Ectodermal cell (in vitro differentiated cells): ENCODE data around the gene ELOVL2.

Source experiments
- H3K27ac ChIP-seq: 2 replicates; pipeline ENCODE4 v1.7.0; 2013; ENCODE audit warnings: mild to moderate bottlenecking, low read depth, low read length; ENCODE audit not compliant: insufficient read depth, poor library complexity, severe bottlenecking
- H3K27me3 ChIP-seq: 2 replicates; pipeline ENCODE4 v1.7.0; 2013; ENCODE audit warnings: mild to moderate bottlenecking, low read length; ENCODE audit not compliant: insufficient read depth, control insufficient read depth, poor library complexity, severe bottlenecking
- H3K36me3 ChIP-seq: one replicate; pipeline ENCODE4 v1.7.0; 2013; ENCODE audit warnings: low read length; ENCODE audit not compliant: control insufficient read depth, insufficient read depth
- H3K4me1 ChIP-seq: one replicate; pipeline ENCODE4 v1.7.0; 2013; ENCODE audit warnings: low read length; ENCODE audit not compliant: control insufficient read depth, insufficient read depth
- H3K4me3 ChIP-seq: 2 replicates; pipeline ENCODE4 v1.7.0; 2013; ENCODE audit warnings: low read depth, low read length, control low read depth; ENCODE audit not compliant: insufficient read depth
- H3K9me3 ChIP-seq: 2 replicates; pipeline ENCODE4 v1.7.0; 2013; ENCODE audit warnings: mild to moderate bottlenecking, low read length, moderate library complexity; ENCODE audit not compliant: control insufficient read depth
- WGBS, 2 experiments: methylation state at CpG; one replicate each; pipeline ENCODE4 v1.1.7; 2013; ENCODE audit warnings: missing lambda C conversion rate in 2 of 2; 5-methylcytosine and 5-hydroxymethylcytosine counted together

The ELOVL2 gene

GRCh38 chr6:11058406-11058805 lies 14.3 kb upstream of the ELOVL2 start:
- no peaks in the 10 kb centered on the region for H3K4me1 ChIP-seq
- H3K9me3 ChIP-seq, result no peaks in the 10 kb centered on the region
- no peaks in the 10 kb centered on the region for H3K27me3 ChIP-seq
- 94% methylated on average over 5 of the region's 5 CpGs for WGBS, 2 experiments
- no peak overlapping the region for H3K4me3 ChIP-seq
- no peaks in the 10 kb centered on the region for H3K36me3 ChIP-seq
- H3K27ac ChIP-seq, result no peak overlapping the region

DNA sequence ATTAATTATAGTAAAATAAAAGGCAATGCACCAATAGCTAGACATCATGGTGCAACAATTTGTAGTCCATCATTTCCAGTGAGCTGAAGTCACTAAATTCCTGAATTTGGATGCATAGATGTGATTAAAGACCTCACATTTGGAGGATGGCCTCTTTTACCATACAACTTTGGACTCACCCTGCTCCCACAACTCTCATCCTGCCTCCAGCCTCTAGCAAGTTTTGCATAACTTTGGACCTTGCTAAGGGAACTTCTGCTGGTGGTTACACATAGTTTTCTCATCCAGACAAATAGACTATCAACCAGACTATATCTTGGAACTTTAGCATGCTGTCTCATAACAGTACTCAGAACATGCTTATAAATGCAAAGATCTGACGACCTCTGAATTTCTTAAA lies 12.8 kb upstream of the ELOVL2 start:
- Histone ChIP-seq H3K4me3 (no peak overlapping the region), H3K27ac (no peak overlapping the region), H3K36me3 (no peaks in the 10 kb centered on the region), H3K27me3 (no peaks in the 10 kb centered on the region), H3K9me3 (no peaks in the 10 kb centered on the region), H3K4me1 (no peaks in the 10 kb centered on the region)
- 67 to 73% methylated on average over 1 of the region's 1 CpG for WGBS, 2 experiments

DNA sequence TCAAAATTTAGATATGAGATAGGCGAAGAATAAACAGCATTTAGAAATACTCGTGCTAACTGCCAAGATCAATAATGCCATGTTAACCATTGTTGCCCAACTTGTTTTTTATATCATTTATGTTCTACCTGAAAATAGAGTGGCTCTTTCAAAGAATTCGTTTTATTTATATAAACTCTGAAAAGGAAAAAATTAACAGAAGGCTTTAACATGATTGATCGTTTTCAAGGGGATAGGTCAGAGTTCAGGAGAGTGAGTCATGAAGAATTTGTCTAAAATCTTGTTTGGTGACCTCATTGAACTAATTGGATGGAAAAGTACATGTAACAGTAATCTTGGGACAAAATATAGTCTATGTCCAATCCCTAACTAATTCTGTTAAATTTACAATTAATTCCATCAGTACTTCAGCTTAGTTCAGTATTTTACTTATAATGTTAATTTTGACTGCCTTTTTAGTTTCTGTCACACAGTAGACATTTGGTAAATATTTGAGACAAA lies 11.1 kb upstream of the ELOVL2 start:
- Histone ChIP-seq H3K4me1 (no peaks in the 10 kb centered on the region), H3K4me3 (no peak overlapping the region)
- 83 to 97% methylated on average over 3 to 4 of the region's 4 CpGs for WGBS, 2 experiments

DNA sequence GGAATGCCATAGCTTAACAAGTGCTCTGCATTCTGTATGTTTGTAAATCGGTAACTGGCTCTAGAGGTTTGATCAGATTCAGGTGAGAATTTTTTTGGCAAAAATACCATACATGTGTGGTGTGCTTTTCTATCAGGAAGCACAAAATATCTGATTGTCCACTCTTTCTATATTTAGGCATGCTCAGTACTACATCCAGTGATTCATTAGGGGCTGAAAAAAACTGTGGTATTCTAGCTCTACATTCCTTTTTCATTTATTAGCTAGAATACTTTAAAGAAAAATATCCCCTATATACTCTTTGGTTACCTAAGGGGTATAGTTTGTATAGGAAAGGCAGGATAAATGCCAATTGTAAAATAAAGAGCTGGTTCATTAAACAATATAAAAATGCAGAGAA lies 10.6 kb upstream of the ELOVL2 start:
- WGBS, 2 experiments, result 93 to 94% methylated on average over 1 of the region's 1 CpG
- Histone ChIP-seq H3K9me3 (no peaks in the 10 kb centered on the region), H3K36me3 (no peaks in the 10 kb centered on the region), H3K27me3 (no peaks in the 10 kb centered on the region), H3K27ac (no peak overlapping the region), H3K4me3 (no peak overlapping the region), H3K4me1 (no peaks in the 10 kb centered on the region)

More for the DNA sequence above, 11.1 kb upstream of the ELOVL2 start:
- Histone ChIP-seq H3K27me3 (no peaks in the 10 kb centered on the region), H3K9me3 (no peaks in the 10 kb centered on the region), H3K36me3 (no peaks in the 10 kb centered on the region), H3K27ac (no peak overlapping the region)

DNA sequence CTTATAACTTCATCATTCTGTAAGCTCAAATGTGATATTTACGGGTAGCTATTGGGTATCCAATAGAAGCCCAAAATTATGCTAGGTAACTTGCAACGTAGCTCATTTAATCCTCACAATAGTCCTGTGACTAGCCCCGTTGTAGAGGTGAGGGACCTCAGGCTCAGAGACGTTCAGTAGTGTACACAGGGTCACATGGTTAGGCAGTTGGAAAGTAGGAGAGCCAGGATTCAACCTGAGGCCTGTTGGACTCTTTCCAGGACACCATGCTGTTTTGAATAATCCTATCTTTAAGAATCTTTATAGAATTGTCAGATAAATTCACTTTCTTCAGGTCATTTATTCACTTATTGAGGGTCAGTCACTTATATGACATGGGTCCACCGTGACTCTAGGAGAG lies 9.2 kb upstream of the ELOVL2 start:
- Histone ChIP-seq H3K27ac (no peak overlapping the region), H3K9me3 (no peaks in the 10 kb centered on the region), H3K36me3 (no peaks in the 10 kb centered on the region), H3K4me3 (no peak overlapping the region), H3K27me3 (no peaks in the 10 kb centered on the region), H3K4me1 (no peaks in the 10 kb centered on the region)
- 92 to 94% methylated on average over 5 of the region's 5 CpGs for WGBS, 2 experiments

DNA sequence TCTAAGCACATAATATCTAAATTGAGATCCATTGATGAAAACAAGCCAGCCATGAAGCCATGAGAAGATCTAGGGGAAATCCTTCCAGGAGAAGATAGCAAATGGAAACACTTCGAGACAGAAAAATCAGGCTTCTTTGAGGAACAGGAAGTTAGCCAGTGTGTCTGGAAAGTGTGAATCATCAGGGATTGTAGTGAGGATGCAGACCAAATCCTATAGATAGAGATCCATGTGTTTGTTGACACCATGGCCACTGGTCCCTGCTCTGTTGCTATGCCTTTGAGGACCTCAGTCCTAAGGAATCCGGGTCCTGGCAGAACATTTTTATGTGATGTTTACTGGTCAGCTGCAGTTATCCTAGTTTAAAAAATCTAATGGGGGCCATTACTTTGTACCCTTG lies 6.6 kb upstream of the ELOVL2 start:
- no peaks in the 10 kb centered on the region for H3K36me3 ChIP-seq
- H3K27ac ChIP-seq, result no peak overlapping the region
- H3K4me3 ChIP-seq, result no peak overlapping the region
- no peaks in the 10 kb centered on the region for H3K9me3 ChIP-seq
- WGBS, 2 experiments, result 91 to 92% methylated on average over 2 of the region's 2 CpGs
- no peaks in the 10 kb centered on the region for H3K4me1 ChIP-seq
- H3K27me3 ChIP-seq, result peaks cover 6% of the 10 kb centered on the region

DNA sequence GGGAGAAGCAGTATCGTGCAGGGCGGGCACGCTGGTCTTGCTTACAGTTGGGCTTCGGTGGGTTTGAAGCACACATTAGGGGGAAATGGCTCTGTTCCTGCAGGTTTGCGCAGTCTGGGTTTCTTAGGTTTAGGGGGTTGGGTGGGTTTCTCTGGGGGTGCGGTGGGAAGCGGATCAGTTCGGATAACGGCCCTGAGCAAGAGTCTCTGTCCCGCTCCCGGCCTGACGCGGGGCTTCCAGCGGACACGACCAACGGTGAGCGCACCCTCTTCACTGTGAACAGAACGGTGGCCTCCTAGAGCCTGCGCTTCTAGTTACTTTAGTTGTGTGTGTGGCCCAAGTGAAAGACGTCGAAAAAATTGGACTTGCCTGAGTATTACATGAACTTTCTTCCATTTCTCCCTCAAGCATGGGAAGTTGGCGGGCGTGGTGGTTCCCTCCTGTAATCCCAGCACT lies 635 bp upstream of the ELOVL2 start:
- Histone ChIP-seq H3K27ac (no peak overlapping the region), H3K4me3 (peak overlapping the region; percentile 56), H3K9me3 (no peaks in the 10 kb centered on the region), H3K4me1 (no peaks in the 10 kb centered on the region), H3K27me3 (peaks cover 64% of the 10 kb centered on the region), H3K36me3 (no peaks in the 10 kb centered on the region)
- WGBS, 2 experiments, result 48 to 51% methylated on average over 23 of the region's 23 CpGs

GRCh38 chr6:11043378-11043960 lies 636 bp downstream of the ELOVL2 start:
- H3K27me3 ChIP-seq, result peaks cover 64% of the 10 kb centered on the region
- WGBS, 2 experiments, result 3 to 4% methylated on average over 49 of the region's 49 CpGs
- no peaks in the 10 kb centered on the region for H3K9me3 ChIP-seq
- no peak overlapping the region for H3K27ac ChIP-seq
- no peaks in the 10 kb centered on the region for H3K36me3 ChIP-seq
- peak overlapping the region; percentile 56 for H3K4me3 ChIP-seq
- H3K4me1 ChIP-seq, result no peaks in the 10 kb centered on the region

DNA sequence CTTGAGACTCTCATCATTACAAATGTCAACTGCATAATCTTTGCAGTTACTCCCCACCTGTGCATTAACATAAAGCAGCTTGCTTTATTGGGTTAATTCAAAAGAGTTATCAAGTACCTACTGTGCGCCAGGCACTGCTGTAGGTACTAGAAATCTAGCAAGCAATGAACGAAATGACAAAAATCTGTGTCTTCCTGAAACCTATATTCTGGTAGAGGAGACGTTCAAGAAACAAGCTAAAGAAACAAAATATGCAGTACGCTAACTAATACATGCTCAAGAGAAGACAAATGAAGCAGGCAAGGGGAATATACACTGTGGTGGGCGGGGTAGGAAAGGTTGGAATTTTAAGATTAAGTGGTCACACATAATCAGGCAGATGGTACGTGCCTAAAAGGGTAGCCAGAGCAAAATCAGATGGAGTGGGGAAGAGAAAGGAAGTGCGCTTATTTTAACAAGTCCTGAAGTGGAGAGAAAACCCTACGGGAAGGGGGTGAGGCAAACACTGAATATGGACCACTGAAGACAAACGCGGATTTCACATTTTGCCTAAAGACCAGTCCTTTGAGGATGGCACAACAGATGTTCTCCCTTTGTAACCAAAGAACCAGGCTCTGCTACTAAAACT lies 1.2 kb downstream of the ELOVL2 start:
- 54 to 55% methylated on average over 10 of the region's 10 CpGs for WGBS, 2 experiments
- H3K4me1 ChIP-seq, result no peaks in the 10 kb centered on the region
- no peaks in the 10 kb centered on the region for H3K36me3 ChIP-seq
- no peak overlapping the region for H3K4me3 ChIP-seq
- no peak overlapping the region for H3K27ac ChIP-seq
- H3K9me3 ChIP-seq, result no peaks in the 10 kb centered on the region
- H3K27me3 ChIP-seq, result peaks cover 64% of the 10 kb centered on the region

GRCh38 chr6:11042025-11042749 lies 1.9 kb downstream of the ELOVL2 start:
- H3K27ac ChIP-seq, result no peak overlapping the region
- H3K27me3 ChIP-seq, result peaks cover 64% of the 10 kb centered on the region
- no peak overlapping the region for H3K4me3 ChIP-seq
- 62% methylated on average over 10 of the region's 10 CpGs for WGBS, 2 experiments
- no peaks in the 10 kb centered on the region for H3K4me1 ChIP-seq
- H3K36me3 ChIP-seq, result no peaks in the 10 kb centered on the region
- H3K9me3 ChIP-seq, result no peaks in the 10 kb centered on the region
